Measurements from ENCODE around the gene MYRFL. TPM values are rescaled to one million over a fixed set of nuclear protein-coding genes. Genes with fewer than 3 reads are reported as not detected.

MYRFL gene
- total RNA-seq, 1 experiment from 2014 or later, result 1.3 TPM

DNA sequence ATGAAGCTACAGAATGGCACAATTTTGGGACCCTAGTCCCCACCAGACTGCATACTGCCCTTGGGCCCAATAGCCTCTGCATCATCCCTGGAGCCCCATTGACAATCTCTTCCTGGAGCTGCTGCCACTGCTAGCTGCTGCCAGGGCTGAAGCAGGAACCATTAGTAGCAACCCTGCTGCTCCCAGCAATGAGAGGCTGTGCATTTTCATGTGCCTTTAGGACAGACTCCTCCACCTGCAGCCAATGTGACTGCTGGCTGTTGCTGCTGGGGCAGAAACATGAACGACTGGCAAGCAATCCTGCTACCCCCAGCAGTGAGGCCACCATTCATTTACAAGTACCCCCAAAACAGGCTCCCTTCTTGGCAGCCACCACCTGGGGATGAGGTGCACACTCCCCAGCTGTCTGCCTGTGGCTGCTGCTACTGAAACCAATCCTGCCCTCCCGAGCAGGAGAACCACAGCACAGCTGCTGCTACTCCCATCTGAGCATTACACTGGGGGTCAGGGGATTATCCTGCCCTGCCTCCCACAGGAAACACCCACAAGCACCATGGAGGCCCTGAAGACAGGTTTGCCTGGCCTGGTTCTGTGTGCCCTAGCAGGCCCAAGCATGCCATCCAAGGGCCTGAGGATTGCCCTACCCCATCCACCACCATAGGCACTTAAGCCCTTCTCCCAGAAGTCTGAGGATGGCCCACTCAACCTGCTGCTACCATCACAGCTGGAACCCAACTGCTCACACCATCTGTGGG lies 181.0 kb downstream of the MYRFL start:
- no peak overlapping the region; the same call in 1 of the 2 replicates for H3K27ac Mint-ChIP-seq
- ChIA-PET CTCF (no interaction called here), POLR2A (no interaction called here)

DNA sequence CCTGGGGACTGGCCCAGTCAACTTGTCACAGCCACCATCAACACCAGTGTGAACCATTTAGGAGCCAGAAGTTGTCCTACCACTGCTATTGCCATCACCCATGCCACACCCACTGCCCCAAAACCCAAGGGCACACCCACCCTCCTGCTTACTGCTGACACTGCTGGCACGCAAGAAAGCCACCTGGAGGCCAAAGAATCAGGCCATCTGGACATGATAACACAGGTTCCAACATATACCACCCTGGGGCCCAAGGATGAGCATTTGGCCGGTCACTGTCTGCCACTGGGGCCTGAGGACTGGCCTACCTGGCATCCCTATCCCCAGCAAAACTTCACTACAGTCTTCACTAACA lies 181.6 kb downstream of the MYRFL start:
- H3K4me1 Mint-ChIP-seq, result peaks cover 16% of the 10 kb centered on the region
- peaks cover 5% of the 10 kb centered on the region; the same call in 1 of the 2 replicates for H3K27me3 Mint-ChIP-seq (ENCODE audit: low read depth)
- no peak overlapping the region for H3K4me3 Mint-ChIP-seq
- ChIA-PET POLR2A (no interaction called here), CTCF (no interaction called here)
- TF ChIP-seq, protein P1, sequence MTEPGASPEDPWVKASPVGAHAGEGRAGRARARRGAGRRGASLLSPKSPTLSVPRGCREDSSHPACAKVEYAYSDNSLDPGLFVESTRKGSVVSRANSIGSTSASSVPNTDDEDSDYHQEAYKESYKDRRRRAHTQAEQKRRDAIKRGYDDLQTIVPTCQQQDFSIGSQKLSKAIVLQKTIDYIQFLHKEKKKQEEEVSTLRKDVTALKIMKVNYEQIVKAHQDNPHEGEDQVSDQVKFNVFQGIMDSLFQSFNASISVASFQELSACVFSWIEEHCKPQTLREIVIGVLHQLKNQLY (CRISPR knock-in tag; IDR thresholded peaks at IDR 0.05), result no peak
- no peak for TF ChIP-seq GTF2I (CRISPR knock-in tag; conservative IDR thresholded peaks at IDR 0.05)
- TF ChIP-seq FOXP1 (CRISPR knock-in tag; IDR thresholded peaks at IDR 0.05; ENCODE audit: borderline replicate concordance), result 0 out of 2 replicates have a peak, but pooled peaks have one; percentile 32
- TF ChIP-seq ATF1 (CRISPR knock-in tag; IDR thresholded peaks at IDR 0.05), result no peak
- TF ChIP-seq, protein P2, sequence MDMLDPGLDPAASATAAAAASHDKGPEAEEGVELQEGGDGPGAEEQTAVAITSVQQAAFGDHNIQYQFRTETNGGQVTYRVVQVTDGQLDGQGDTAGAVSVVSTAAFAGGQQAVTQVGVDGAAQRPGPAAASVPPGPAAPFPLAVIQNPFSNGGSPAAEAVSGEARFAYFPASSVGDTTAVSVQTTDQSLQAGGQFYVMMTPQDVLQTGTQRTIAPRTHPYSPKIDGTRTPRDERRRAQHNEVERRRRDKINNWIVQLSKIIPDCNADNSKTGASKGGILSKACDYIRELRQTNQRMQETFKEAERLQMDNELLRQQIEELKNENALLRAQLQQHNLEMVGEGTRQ (CRISPR knock-in tag; IDR thresholded peaks at IDR 0.05), result no peak
- TF ChIP-seq, protein P3, sequence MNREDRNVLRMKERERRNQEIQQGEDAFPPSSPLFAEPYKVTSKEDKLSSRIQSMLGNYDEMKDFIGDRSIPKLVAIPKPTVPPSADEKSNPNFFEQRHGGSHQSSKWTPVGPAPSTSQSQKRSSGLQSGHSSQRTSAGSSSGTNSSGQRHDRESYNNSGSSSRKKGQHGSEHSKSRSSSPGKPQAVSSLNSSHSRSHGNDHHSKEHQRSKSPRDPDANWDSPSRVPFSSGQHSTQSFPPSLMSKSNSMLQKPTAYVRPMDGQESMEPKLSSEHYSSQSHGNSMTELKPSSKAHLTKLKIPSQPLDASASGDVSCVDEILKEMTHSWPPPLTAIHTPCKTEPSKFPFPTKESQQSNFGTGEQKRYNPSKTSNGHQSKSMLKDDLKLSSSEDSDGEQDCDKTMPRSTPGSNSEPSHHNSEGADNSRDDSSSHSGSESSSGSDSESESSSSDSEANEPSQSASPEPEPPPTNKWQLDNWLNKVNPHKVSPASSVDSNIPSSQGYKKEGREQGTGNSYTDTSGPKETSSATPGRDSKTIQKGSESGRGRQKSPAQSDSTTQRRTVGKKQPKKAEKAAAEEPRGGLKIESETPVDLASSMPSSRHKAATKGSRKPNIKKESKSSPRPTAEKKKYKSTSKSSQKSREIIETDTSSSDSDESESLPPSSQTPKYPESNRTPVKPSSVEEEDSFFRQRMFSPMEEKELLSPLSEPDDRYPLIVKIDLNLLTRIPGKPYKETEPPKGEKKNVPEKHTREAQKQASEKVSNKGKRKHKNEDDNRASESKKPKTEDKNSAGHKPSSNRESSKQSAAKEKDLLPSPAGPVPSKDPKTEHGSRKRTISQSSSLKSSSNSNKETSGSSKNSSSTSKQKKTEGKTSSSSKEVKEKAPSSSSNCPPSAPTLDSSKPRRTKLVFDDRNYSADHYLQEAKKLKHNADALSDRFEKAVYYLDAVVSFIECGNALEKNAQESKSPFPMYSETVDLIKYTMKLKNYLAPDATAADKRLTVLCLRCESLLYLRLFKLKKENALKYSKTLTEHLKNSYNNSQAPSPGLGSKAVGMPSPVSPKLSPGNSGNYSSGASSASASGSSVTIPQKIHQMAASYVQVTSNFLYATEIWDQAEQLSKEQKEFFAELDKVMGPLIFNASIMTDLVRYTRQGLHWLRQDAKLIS (CRISPR knock-in tag; IDR thresholded peaks at IDR 0.05; ENCODE audit: borderline replicate concordance), result no peak
- no peak overlapping the region; the same call in 1 of the 2 replicates for H3K27ac Mint-ChIP-seq
- no peak for ATAC-seq
- peaks cover 29% of the 10 kb centered on the region for H3K9me3 Mint-ChIP-seq
- peaks cover 26% of the 10 kb centered on the region for H3K36me3 Mint-ChIP-seq
- DNase-seq (ENCODE audit: low spot score), result no peak

More for the DNA sequence above, 181.0 kb downstream of the MYRFL start:
- TF ChIP-seq JAZF1 (CRISPR knock-in tag; IDR thresholded peaks at IDR 0.05), result no peak
- TF ChIP-seq, protein P4, sequence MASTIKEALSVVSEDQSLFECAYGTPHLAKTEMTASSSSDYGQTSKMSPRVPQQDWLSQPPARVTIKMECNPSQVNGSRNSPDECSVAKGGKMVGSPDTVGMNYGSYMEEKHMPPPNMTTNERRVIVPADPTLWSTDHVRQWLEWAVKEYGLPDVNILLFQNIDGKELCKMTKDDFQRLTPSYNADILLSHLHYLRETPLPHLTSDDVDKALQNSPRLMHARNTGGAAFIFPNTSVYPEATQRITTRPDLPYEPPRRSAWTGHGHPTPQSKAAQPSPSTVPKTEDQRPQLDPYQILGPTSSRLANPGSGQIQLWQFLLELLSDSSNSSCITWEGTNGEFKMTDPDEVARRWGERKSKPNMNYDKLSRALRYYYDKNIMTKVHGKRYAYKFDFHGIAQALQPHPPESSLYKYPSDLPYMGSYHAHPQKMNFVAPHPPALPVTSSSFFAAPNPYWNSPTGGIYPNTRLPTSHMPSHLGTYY (CRISPR knock-in tag; IDR thresholded peaks at IDR 0.05), result no peak
- TF ChIP-seq, protein P5, sequence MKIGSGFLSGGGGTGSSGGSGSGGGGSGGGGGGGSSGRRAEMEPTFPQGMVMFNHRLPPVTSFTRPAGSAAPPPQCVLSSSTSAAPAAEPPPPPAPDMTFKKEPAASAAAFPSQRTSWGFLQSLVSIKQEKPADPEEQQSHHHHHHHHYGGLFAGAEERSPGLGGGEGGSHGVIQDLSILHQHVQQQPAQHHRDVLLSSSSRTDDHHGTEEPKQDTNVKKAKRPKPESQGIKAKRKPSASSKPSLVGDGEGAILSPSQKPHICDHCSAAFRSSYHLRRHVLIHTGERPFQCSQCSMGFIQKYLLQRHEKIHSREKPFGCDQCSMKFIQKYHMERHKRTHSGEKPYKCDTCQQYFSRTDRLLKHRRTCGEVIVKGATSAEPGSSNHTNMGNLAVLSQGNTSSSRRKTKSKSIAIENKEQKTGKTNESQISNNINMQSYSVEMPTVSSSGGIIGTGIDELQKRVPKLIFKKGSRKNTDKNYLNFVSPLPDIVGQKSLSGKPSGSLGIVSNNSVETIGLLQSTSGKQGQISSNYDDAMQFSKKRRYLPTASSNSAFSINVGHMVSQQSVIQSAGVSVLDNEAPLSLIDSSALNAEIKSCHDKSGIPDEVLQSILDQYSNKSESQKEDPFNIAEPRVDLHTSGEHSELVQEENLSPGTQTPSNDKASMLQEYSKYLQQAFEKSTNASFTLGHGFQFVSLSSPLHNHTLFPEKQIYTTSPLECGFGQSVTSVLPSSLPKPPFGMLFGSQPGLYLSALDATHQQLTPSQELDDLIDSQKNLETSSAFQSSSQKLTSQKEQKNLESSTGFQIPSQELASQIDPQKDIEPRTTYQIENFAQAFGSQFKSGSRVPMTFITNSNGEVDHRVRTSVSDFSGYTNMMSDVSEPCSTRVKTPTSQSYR (CRISPR knock-in tag; IDR thresholded peaks at IDR 0.05), result no peak
- TF ChIP-seq, protein P6, sequence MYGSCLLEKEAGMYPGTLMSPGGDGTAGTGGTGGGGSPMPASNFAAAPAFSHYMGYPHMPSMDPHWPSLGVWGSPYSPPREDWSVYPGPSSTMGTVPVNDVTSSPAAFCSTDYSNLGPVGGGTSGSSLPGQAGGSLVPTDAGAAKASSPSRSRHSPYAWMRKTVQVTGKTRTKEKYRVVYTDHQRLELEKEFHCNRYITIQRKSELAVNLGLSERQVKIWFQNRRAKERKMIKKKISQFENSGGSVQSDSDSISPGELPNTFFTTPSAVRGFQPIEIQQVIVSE (CRISPR knock-in tag; IDR thresholded peaks at IDR 0.05; ENCODE audit: borderline replicate concordance), result no peak
- no peak for TF ChIP-seq ZNF317 (CRISPR knock-in tag; IDR thresholded peaks at IDR 0.05; ENCODE audit: borderline replicate concordance, low read depth)
- TF ChIP-seq HMGA2 (CRISPR knock-in tag; IDR thresholded peaks at IDR 0.05), result no peak
- TF ChIP-seq GRHL2 (CRISPR knock-in tag; IDR thresholded peaks at IDR 0.05; ENCODE audit: insufficient replicate concordance, severe bottlenecking), result no peak
- TF ChIP-seq, protein P7, sequence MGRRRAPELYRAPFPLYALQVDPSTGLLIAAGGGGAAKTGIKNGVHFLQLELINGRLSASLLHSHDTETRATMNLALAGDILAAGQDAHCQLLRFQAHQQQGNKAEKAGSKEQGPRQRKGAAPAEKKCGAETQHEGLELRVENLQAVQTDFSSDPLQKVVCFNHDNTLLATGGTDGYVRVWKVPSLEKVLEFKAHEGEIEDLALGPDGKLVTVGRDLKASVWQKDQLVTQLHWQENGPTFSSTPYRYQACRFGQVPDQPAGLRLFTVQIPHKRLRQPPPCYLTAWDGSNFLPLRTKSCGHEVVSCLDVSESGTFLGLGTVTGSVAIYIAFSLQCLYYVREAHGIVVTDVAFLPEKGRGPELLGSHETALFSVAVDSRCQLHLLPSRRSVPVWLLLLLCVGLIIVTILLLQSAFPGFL (CRISPR knock-in tag; IDR thresholded peaks at IDR 0.05; ENCODE audit: borderline replicate concordance), result no peak
- no peak for TF ChIP-seq ZNF138 (CRISPR knock-in tag; conservative IDR thresholded peaks at IDR 0.05)
- TF ChIP-seq, protein P8, sequence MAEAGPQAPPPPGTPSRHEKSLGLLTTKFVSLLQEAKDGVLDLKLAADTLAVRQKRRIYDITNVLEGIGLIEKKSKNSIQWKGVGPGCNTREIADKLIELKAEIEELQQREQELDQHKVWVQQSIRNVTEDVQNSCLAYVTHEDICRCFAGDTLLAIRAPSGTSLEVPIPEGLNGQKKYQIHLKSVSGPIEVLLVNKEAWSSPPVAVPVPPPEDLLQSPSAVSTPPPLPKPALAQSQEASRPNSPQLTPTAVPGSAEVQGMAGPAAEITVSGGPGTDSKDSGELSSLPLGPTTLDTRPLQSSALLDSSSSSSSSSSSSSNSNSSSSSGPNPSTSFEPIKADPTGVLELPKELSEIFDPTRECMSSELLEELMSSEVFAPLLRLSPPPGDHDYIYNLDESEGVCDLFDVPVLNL (CRISPR knock-in tag; IDR thresholded peaks at IDR 0.05; ENCODE audit: borderline replicate concordance, low read depth), result no peak
- DNase-seq (ENCODE audit: low spot score) (no peak), ATAC-seq (no peak; the same call in 1 of the 2 replicates)
- Mint-ChIP-seq H3K36me3 (peaks cover 25% of the 10 kb centered on the region), H3K4me3 (no peak overlapping the region), H3K27me3 (ENCODE audit: low read depth) (peaks cover 5% of the 10 kb centered on the region; the same call in 1 of the 2 replicates), H3K4me1 (peaks cover 12% of the 10 kb centered on the region; the same call in 1 of the 2 replicates), H3K9me3 (peaks cover 25% of the 10 kb centered on the region)

All from WTC11 (cell line).